Measurements from ENCODE around the gene NXNL1. TPM values are rescaled to one million over a fixed set of nuclear protein-coding genes. Genes with fewer than 3 reads are reported as not detected.

The NXNL1 gene
- total and polyA plus RNA-seq, 9 of the 15 experiments (the other 6 are each of a cell fraction or from before 2014, with no cell fraction given), result not detected

GRCh38 chr19:17419621-17420474 lies 40.9 kb downstream of the NXNL1 start, which contains the start of gene MVB12A (continued):
- TF ChIP-seq, protein P1, sequence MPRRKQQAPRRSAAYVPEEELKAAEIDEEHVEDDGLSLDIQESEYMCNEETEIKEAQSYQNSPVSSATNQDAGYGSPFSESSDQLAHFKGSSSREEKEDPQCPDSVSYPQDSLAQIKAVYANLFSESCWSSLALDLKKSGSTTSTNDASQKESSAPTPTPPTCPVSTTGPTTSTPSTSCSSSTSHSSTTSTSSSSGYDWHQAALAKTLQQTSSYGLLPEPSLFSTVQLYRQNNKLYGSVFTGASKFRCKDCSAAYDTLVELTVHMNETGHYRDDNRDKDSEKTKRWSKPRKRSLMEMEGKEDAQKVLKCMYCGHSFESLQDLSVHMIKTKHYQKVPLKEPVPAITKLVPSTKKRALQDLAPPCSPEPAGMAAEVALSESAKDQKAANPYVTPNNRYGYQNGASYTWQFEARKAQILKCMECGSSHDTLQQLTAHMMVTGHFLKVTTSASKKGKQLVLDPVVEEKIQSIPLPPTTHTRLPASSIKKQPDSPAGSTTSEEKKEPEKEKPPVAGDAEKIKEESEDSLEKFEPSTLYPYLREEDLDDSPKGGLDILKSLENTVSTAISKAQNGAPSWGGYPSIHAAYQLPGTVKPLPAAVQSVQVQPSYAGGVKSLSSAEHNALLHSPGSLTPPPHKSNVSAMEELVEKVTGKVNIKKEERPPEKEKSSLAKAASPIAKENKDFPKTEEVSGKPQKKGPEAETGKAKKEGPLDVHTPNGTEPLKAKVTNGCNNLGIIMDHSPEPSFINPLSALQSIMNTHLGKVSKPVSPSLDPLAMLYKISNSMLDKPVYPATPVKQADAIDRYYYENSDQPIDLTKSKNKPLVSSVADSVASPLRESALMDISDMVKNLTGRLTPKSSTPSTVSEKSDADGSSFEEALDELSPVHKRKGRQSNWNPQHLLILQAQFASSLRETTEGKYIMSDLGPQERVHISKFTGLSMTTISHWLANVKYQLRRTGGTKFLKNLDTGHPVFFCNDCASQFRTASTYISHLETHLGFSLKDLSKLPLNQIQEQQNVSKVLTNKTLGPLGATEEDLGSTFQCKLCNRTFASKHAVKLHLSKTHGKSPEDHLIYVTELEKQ (CRISPR knock-in tag; IDR thresholded peaks at IDR 0.05), result no peak
- no peak for TF ChIP-seq BRF1 (IDR thresholded peaks at IDR 0.05; ENCODE audit: borderline replicate concordance, extremely low read depth, insufficient read length)
- TF ChIP-seq RBM15 (IDR thresholded peaks at IDR 0.05; ENCODE audit: insufficient read depth, low read length), result no peak
- TF ChIP-seq, protein P2, sequence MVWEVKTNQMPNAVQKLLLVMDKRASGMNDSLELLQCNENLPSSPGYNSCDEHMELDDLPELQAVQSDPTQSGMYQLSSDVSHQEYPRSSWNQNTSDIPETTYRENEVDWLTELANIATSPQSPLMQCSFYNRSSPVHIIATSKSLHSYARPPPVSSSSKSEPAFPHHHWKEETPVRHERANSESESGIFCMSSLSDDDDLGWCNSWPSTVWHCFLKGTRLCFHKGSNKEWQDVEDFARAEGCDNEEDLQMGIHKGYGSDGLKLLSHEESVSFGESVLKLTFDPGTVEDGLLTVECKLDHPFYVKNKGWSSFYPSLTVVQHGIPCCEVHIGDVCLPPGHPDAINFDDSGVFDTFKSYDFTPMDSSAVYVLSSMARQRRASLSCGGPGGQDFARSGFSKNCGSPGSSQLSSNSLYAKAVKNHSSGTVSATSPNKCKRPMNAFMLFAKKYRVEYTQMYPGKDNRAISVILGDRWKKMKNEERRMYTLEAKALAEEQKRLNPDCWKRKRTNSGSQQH (CRISPR knock-in tag; IDR thresholded peaks at IDR 0.05), result no peak
- TF ChIP-seq POLR2B (IDR thresholded peaks at IDR 0.05; ENCODE audit: low read depth, partially characterized antibody), result no peak
- no peak for TF ChIP-seq GTF2F1 (IDR thresholded peaks at IDR 0.05; ENCODE audit: low read depth, low read length)
- TF ChIP-seq NFATC3 (IDR thresholded peaks at IDR 0.05), result no peak
- peak; percentile 95 for TF ChIP-seq CREM (IDR thresholded peaks at IDR 0.05; ENCODE audit: low read depth)
- TF ChIP-seq CCAR2 (IDR thresholded peaks at IDR 0.05; ENCODE audit: low read depth, low read length), result no peak
- TF ChIP-seq NUFIP1 (IDR thresholded peaks at IDR 0.05; ENCODE audit: partially characterized antibody), result no peak
- no peak for TF ChIP-seq SREBF2 (CRISPR knock-in tag; IDR thresholded peaks at IDR 0.05)
- TF ChIP-seq, protein P3, sequence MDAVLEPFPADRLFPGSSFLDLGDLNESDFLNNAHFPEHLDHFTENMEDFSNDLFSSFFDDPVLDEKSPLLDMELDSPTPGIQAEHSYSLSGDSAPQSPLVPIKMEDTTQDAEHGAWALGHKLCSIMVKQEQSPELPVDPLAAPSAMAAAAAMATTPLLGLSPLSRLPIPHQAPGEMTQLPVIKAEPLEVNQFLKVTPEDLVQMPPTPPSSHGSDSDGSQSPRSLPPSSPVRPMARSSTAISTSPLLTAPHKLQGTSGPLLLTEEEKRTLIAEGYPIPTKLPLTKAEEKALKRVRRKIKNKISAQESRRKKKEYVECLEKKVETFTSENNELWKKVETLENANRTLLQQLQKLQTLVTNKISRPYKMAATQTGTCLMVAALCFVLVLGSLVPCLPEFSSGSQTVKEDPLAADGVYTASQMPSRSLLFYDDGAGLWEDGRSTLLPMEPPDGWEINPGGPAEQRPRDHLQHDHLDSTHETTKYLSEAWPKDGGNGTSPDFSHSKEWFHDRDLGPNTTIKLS (IDR thresholded peaks at IDR 0.05; ENCODE audit: borderline replicate concordance, low read depth), result peak; percentile 93
- TF ChIP-seq BHLHE40 (IDR thresholded peaks at IDR 0.05; ENCODE audit: low read length), result peak; percentile 98
- TF ChIP-seq DPF2 (IDR thresholded peaks at IDR 0.05), result peak; percentile 61; the same call in 1 of the 2 replicates
- TF ChIP-seq, protein P4, sequence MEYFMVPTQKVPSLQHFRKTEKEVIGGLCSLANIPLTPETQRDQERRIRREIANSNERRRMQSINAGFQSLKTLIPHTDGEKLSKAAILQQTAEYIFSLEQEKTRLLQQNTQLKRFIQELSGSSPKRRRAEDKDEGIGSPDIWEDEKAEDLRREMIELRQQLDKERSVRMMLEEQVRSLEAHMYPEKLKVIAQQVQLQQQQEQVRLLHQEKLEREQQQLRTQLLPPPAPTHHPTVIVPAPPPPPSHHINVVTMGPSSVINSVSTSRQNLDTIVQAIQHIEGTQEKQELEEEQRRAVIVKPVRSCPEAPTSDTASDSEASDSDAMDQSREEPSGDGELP (CRISPR knock-in tag; IDR thresholded peaks at IDR 0.05; ENCODE audit: borderline replicate concordance), result peak; percentile 99
- TF ChIP-seq, protein P5, sequence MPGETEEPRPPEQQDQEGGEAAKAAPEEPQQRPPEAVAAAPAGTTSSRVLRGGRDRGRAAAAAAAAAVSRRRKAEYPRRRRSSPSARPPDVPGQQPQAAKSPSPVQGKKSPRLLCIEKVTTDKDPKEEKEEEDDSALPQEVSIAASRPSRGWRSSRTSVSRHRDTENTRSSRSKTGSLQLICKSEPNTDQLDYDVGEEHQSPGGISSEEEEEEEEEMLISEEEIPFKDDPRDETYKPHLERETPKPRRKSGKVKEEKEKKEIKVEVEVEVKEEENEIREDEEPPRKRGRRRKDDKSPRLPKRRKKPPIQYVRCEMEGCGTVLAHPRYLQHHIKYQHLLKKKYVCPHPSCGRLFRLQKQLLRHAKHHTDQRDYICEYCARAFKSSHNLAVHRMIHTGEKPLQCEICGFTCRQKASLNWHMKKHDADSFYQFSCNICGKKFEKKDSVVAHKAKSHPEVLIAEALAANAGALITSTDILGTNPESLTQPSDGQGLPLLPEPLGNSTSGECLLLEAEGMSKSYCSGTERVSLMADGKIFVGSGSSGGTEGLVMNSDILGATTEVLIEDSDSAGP (CRISPR knock-in tag; IDR thresholded peaks at IDR 0.05), result no peak
- TF ChIP-seq ZNF384 (IDR thresholded peaks at IDR 0.05; ENCODE audit: low read depth, low read length), result peak; percentile 93
- no peak for TF ChIP-seq RUNX1 (IDR thresholded peaks at IDR 0.05; ENCODE audit: low read depth)
- 0 out of 2 replicates have a peak, but pooled peaks have one; percentile 40 for TF ChIP-seq HNRNPL (IDR thresholded peaks at IDR 0.05; ENCODE audit: low read depth, low read length)
- TF ChIP-seq TRIM24 (IDR thresholded peaks at IDR 0.05), result peak in 1 of 2 experiments; percentile 84; a peak in 2 of 4 replicates
